Gastrocnemius medialis (tissue), 4 donors: ENCODE measurements around the gene TUBB4B. TPM values are rescaled to one million over a fixed set of nuclear protein-coding genes. Genes with fewer than 3 reads are reported as not detected.

Experiments used
- ATAC-seq, 2 donors: fragments of 150-250 bp; one replicate each; pipeline ENCODE4 v1.9.1; 2016
- DNase-seq, 2 donors: peaks; one replicate each; pipeline ENCODE4 v3.0.0-alpha.2; 2019
- H3K27ac ChIP-seq, 4 donors: fragments of 200-600 bp; sonication (generic); 1 replicate in 1 of 4; 2 replicates in 3 of 4; pipeline ENCODE4 v1.5.1; 2016 to 2018; ENCODE audit warnings: mild to moderate bottlenecking in 2 of 4, moderate library complexity in 1 of 4
- H3K27me3 ChIP-seq, 3 donors: fragments of 200-600 bp; sonication (generic) in 2 of 3; 1 replicate in 1 of 3; 2 replicates in 2 of 3; pipeline versions ENCODE4 v1.5.1 to v1.6.0; 2016 to 2019; ENCODE audit warnings: mild to moderate bottlenecking in 1 of 3, moderate library complexity in 1 of 3
- H3K36me3 ChIP-seq, 2 donors: fragments of 200-600 bp; sonication (generic) in 1 of 2; one replicate each; pipeline ENCODE4 v1.5.1; 2017 to 2018
- H3K4me1 ChIP-seq, 2 donors: fragments of 200-600 bp; sonication (generic) in 1 of 2; one replicate each; pipeline ENCODE4 v1.5.1; 2016 to 2017; ENCODE audit warnings: mild to moderate bottlenecking in 2 of 2
- H3K4me3 ChIP-seq, 4 donors: fragments of 200-600 bp; sonication (generic) in 3 of 4; 1 replicate in 1 of 4; 2 replicates in 3 of 4; pipeline ENCODE4 v1.5.1; 2016 to 2019; ENCODE audit warnings: mild to moderate bottlenecking in 2 of 4
- H3K9me3 ChIP-seq, 3 donors: fragments of 200-600 bp; sonication (generic) in 2 of 3; 1 replicate in 1 of 3; 2 replicates in 2 of 3; pipeline ENCODE4 v1.5.1; 2016 to 2019
- POLR2A ChIP-seq, 2 donors: fragments of 450-650 bp; IDR thresholded peaks; one replicate each; pipeline ENCODE4 v1.6.1; 2017; ENCODE audit warnings: antibody characterized with exemption in 2 of 2, mild to moderate bottlenecking in 2 of 2, moderate library complexity in 2 of 2
- in situ Hi-C, 4 donors: fragments of 200-750 bp; cut with MboI; loops; one replicate each; pipeline versions ENCODE4 v1.15.0 to v1.8.0; 2017; ENCODE audit warnings: low sequenced_read_pairs in 4 of 4
- intact Hi-C: fragments of 100-400 bp; cut with DNase I; formaldehyde crosslinking; loops from one replicate; pipeline ENCODE4 v1.15.1; 2023; ENCODE audit warnings: low total_unique reads
- total RNA-seq, 4 donors: library from RNA; depleted of rRNA; stranded (reverse); fragments of >200 nt; gene quantifications; one replicate each; pipeline versions ENCODE4 v1.1.0 to v1.2.3, GENCODE V29; 2016
- TF ChIP-seq, protein P1 (sequence below), 5 experiments: fragments of 450-650 bp in 3 of 5; fragments of 200-600 bp in 2 of 5; sonication (generic) in 2 of 5; IDR thresholded peaks in 4 of 5; conservative IDR thresholded peaks in 1 of 5; 1 replicate in 4 of 5; 2 replicates in 1 of 5; pipeline ENCODE4 v1.5.1; 2016 to 2019; ENCODE audit warnings: antibody characterized with exemption in 5 of 5, mild to moderate bottlenecking in 3 of 5, moderate library complexity in 3 of 5

TUBB4B gene
- total RNA-seq, 4 donors from 2014 or later: 222 to 495 (median 363) TPM

DNA sequence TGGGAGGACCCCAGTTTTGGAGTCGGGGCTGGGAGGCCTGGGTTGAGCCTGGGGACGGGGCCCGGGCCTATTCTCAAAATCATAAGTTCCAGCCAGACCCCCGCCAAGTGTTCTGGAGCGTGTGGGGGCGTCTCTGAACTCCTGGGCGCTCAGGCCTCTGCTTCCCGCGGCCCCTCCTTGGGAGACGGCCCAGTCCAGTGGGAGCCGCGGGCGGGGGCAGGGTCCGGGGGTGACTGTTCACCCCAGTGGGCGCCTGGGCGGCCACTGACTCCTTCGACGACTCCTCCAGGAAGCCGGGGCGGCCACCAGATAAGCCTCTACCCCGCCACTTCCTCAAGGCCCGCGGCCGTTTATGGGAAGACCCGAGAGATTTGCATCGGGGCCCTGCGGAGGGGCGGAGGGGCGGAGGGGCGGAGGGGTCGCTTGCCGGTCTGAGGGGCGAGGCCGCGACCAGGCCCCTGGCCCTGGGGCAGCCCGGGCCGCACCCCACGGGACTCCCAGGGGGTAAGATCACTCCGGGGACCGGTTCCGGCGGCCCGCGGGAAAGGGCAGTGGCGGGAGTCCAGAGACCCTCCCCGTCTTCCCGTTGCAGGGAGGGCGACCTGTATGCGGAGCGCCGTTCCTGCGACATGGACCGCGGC is 37.1 kb downstream of the TUBB4B start:
- peaks cover 17 to 21% of the 10 kb centered on the region in 2 donors for H3K4me1 ChIP-seq
- H3K36me3 ChIP-seq: peaks cover 0 to 3% of the 10 kb centered on the region in 2 donors
- H3K27ac ChIP-seq: peak overlapping the region; percentile 68 to 83 (median 80)
- DNase-seq (no peak), ATAC-seq (no peak)
- H3K4me3 ChIP-seq: peak overlapping the region; percentile 36 to 51 (median 49)
- TF ChIP-seq POLR2A (IDR thresholded peaks at IDR 0.05): no peak
- TF ChIP-seq, protein P1, sequence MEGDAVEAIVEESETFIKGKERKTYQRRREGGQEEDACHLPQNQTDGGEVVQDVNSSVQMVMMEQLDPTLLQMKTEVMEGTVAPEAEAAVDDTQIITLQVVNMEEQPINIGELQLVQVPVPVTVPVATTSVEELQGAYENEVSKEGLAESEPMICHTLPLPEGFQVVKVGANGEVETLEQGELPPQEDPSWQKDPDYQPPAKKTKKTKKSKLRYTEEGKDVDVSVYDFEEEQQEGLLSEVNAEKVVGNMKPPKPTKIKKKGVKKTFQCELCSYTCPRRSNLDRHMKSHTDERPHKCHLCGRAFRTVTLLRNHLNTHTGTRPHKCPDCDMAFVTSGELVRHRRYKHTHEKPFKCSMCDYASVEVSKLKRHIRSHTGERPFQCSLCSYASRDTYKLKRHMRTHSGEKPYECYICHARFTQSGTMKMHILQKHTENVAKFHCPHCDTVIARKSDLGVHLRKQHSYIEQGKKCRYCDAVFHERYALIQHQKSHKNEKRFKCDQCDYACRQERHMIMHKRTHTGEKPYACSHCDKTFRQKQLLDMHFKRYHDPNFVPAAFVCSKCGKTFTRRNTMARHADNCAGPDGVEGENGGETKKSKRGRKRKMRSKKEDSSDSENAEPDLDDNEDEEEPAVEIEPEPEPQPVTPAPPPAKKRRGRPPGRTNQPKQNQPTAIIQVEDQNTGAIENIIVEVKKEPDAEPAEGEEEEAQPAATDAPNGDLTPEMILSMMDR (IDR thresholded peaks at IDR 0.05 in 4 of 5, conservative IDR thresholded peaks at IDR 0.05 in 1 of 5): no peak
- in situ Hi-C loops (loop anchor here in 3 of 4 donors (25.0 kb wide), 1 partner anchor 134 kb away; the partner anchor contains the start of genes EXD3 (in 3 of the 3) and NOXA1 (in 3 of the 3)), intact Hi-C loops (no loop called here)
- H3K9me3 ChIP-seq: no peaks in the 10 kb centered on the region
- H3K27me3 ChIP-seq: peaks cover 13 to 46% (median 20%) of the 10 kb centered on the region in 3 donors

DNA sequence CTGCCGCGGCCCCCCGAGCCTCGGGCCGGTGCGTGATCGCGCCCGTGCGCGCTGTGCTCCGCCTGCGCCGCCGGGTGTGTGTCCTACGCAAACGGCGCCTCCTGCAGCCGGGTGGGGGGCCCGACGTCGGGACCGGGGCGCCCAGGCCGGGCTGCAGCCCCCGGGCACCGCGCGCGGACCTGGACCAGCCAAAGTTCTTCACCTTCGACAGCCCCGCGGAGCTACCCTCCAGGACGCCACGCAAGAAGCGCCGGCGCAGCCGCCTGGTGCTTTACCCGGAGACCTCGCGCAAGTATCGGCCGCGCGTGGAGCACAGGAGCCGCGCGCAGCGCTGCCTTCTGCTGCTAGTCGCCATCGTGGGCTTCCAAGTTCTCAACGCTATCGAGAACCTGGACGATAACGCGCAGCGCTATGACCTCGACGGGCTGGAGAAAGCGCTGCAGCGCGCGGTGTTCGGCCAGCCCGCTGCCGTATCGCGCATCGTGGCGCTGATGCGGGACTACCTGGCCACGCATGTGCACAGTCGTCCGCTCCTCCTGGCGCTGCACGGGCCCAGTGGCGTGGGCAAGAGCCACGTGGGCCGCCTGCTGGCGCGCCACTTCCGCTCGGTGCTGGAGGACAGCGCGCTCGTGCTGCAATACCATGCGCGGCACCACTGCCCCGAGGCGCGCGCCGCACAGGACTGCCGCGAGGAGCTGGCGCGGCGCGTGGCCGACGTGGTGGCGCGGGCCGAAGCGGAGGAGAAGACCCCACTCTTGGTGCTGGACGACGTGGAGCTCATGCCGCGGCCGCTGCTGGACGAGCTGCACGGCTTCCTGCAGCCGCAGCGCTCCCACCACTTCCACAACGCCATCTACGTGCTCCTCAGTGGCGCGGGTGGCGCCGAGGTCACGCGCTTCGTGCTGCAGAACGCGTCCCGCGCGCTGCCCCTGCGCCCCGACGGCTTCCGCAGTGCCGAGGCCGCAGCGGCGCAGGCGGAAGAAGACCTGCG is 37.9 kb downstream of the TUBB4B start:
- H3K4me3 ChIP-seq: peak overlapping the region in 2 of 4 donors; percentile 36 to 51
- DNase-seq (no peak), ATAC-seq (no peak)
- TF ChIP-seq, protein P1 (IDR thresholded peaks at IDR 0.05 in 4 of 5, conservative IDR thresholded peaks at IDR 0.05 in 1 of 5): no peak
- no peak for TF ChIP-seq POLR2A (IDR thresholded peaks at IDR 0.05)
- H3K27me3 ChIP-seq: peaks cover 20 to 54% (median 21%) of the 10 kb centered on the region in 3 donors
- H3K4me1 ChIP-seq: peaks cover 17 to 21% of the 10 kb centered on the region in 2 donors
- H3K9me3 ChIP-seq: no peaks in the 10 kb centered on the region
- intact Hi-C loops (no loop called here), in situ Hi-C loops (loop anchor here in 3 of 4 donors (25.0 kb wide), 1 partner anchor 133 kb away; the partner anchor contains the start of genes EXD3 (in 3 of the 3) and NOXA1 (in 3 of the 3))
- H3K36me3 ChIP-seq: no peaks in the 10 kb centered on the region
- peak overlapping the region in 3 of 4 donors; percentile 78 to 83 (median 81) for H3K27ac ChIP-seq

DNA sequence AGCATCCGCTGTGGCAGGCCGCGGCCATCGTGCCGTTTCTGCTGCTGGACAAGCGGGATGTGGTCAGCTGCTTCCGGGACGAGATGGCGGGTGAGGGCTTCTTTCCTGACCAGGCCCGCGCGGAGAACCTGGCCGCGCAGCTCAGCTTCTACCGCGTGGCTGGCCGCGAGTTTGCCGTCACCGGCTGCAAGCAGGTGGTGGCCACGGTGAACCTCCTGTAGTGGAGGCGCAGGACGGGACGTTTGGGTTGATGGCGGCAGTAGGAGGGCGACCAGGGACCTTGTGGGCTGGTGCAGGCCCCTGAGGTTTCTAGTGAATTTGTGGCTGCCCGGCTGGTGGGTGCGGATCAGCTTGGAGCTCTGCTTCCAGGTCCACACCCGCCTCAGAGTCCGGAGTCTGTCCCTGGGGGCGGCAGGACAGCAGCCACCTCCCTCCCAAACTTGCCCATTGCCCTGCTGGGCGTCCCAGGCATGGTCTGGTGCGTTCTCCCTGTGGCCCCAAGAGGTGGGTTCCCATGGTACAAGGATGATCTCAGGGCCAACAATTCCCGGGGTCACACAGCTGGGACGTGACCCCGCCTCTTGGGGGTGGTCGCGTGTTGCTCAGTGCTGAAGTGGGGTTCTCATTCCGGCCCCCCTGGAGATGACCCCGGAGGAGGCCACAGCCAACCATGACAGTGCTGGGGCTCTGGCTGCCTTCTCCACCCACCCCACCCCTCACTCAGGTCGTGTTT is 38.8 kb downstream of the TUBB4B start:
- Histone ChIP-seq H3K36me3 (no peaks in the 10 kb centered on the region), H3K27ac (no peak overlapping the region), H3K4me1 (peaks cover 17 to 21% of the 10 kb centered on the region in 2 donors), H3K9me3 (no peaks in the 10 kb centered on the region), H3K4me3 (no peak overlapping the region), H3K27me3 (peaks cover 20 to 54% (median 25%) of the 10 kb centered on the region in 3 donors)
- TF ChIP-seq, protein P1 (IDR thresholded peaks at IDR 0.05 in 4 of 5, conservative IDR thresholded peaks at IDR 0.05 in 1 of 5): no peak
- TF ChIP-seq POLR2A (IDR thresholded peaks at IDR 0.05): no peak
- in situ Hi-C loops: loop anchor here in 3 of 4 donors (25.0 kb wide), 1 partner anchor 132 kb away; the partner anchor contains the start of genes EXD3 (in 3 of the 3) and NOXA1 (in 3 of the 3)
- intact Hi-C loops: no loop called here
- ATAC-seq: no peak
- no peak for DNase-seq
